OCI-LY7 (cell line): ENCODE results near the gene VKORC1. TPM values are rescaled to one million over a fixed set of nuclear protein-coding genes. Genes with fewer than 3 reads are reported as not detected.
A peak's percentile ranks its signal among the peaks of the same experiment; 100 is the strongest.

Experiments
- BruUV-seq: library from RNA; stranded (reverse); fragments of 400-500 nt; replicated peaks from 2 replicates; lab custom pipeline; 2021; lab: Mats Ljungman, UMichigan
- CTCF ChIA-PET: fragments of 300-600 bp; sonication (Branson Sonifier 250); formaldehyde crosslinking; loops from one replicate; lab custom pipeline; 2022; ENCODE audit warnings: antibody characterized with exemption; ENCODE audit not compliant: unreplicated experiment; lab: Charles Lee
- POLR2A ChIA-PET: fragments of 300-600 bp; sonication (Branson Sonifier 250); formaldehyde crosslinking; loops from one replicate; lab custom pipeline; 2022; ENCODE audit warnings: antibody characterized with exemption; lab: Charles Lee
- DNase-seq: peaks from one replicate; pipeline ENCODE4 v3.0.0-alpha.2; 2015; ENCODE audit warnings: low spot score
- H2AFZ ChIP-seq: fragments of 200-600 bp; sonication (generic), shearing (Covaris generic); 2 replicates; pipeline ENCODE4 v1.6.1; 2014; ENCODE audit warnings: mild to moderate bottlenecking, antibody characterized with exemption, low read length, moderate library complexity
- H3K27ac ChIP-seq: fragments of 200-600 bp; sonication (generic); 2 replicates; pipeline ENCODE4 v1.5.1; 2014; ENCODE audit warnings: mixed run types, low read depth, mild to moderate bottlenecking, moderate library complexity, low read length, inconsistent platforms; ENCODE audit not compliant: poor library complexity, severe bottlenecking
- H3K36me3 ChIP-seq: fragments of 200-600 bp; sonication (generic); 2 replicates; pipeline ENCODE4 v1.6.1; 2014; ENCODE audit warnings: mild to moderate bottlenecking, antibody characterized with exemption, low read length, moderate library complexity, mixed read lengths; ENCODE audit not compliant: insufficient read depth
- H3K4me1 ChIP-seq: fragments of 200-600 bp; sonication (generic); 2 replicates; pipeline ENCODE4 v1.5.1; 2014; ENCODE audit warnings: mild to moderate bottlenecking, low read length; ENCODE audit not compliant: insufficient read depth, poor library complexity, severe bottlenecking
- H3K4me2 ChIP-seq: fragments of 200-600 bp; sonication (generic); 2 replicates; pipeline ENCODE4 v1.6.1; 2014; ENCODE audit warnings: mild to moderate bottlenecking, low read length
- H3K4me3 ChIP-seq: fragments of 200-600 bp; sonication (generic); 2 replicates; pipeline ENCODE4 v1.5.1; 2014; ENCODE audit warnings: mild to moderate bottlenecking, low read depth, low read length; ENCODE audit not compliant: poor library complexity, severe bottlenecking
- H3K79me2 ChIP-seq: fragments of 200-600 bp; sonication (generic); 2 replicates; pipeline ENCODE4 v1.6.1; 2016; ENCODE audit warnings: low read depth, mild to moderate bottlenecking, low read length, moderate library complexity, mixed read lengths; ENCODE audit not compliant: insufficient read depth
- H3K9me2 ChIP-seq: fragments of 200-600 bp; sonication (generic); 2 replicates; pipeline ENCODE4 v1.6.1; 2016; ENCODE audit warnings: mild to moderate bottlenecking, low read length, mixed read lengths; ENCODE audit not compliant: insufficient read depth
- H3K9me3 ChIP-seq: fragments of 200-600 bp; sonication (generic); 2 replicates; pipeline ENCODE4 v1.6.1; 2014; ENCODE audit warnings: mild to moderate bottlenecking, mixed run types, low read length, mixed read lengths
- H4K20me1 ChIP-seq: fragments of 200-600 bp; sonication (generic); 2 replicates; pipeline ENCODE4 v1.6.1; 2014; ENCODE audit warnings: mild to moderate bottlenecking, antibody characterized with exemption, low read length, moderate library complexity, mixed read lengths; ENCODE audit not compliant: insufficient read depth
- CTCF ChIP-seq: fragments of 200-600 bp; sonication (generic); conservative IDR thresholded peaks from 2 replicates; pipeline ENCODE4 v1.5.1; 2014; ENCODE audit warnings: mild to moderate bottlenecking, antibody characterized with exemption, low read length, moderate library complexity, mixed read lengths
- EZH2phosphoT487 ChIP-seq: fragments of 200-600 bp; sonication (generic); IDR thresholded peaks from 2 replicates; pipeline ENCODE4 v1.6.1; 2018; ENCODE audit warnings: low read depth, borderline replicate concordance, mild to moderate bottlenecking, mixed run types, antibody characterized with exemption, low read length, moderate library complexity, mixed read lengths
- intact Hi-C: fragments of 100-400 bp; cut with micrococcal nuclease; formaldehyde crosslinking; loops from one replicate; pipeline ENCODE4 v1.10.0; 2022; ENCODE audit not compliant: unreplicated experiment
- total RNA-seq, 2 experiments: library from RNA; depleted of rRNA in 1 of 2; stranded (reverse); fragments of >200 nt in 1 of 2; shearing (Covaris generic) in 1 of 2; gene quantifications; 2 replicates each; pipeline ENCODE4 v1.2.3, GENCODE V29; 2014 to 2022

The VKORC1 gene
- total RNA-seq, 2 experiments from 2014 or later = 69.3 to 70.2 TPM

- Histone ChIP-seq H3K27ac (no peak overlapping the region), H4K20me1 (peaks cover 10% of the 10 kb centered on the region), H3K4me3 (no peak overlapping the region), H3K36me3 (peaks cover 56% of the 10 kb centered on the region), H3K9me3 (no peaks in the 10 kb centered on the region), H3K4me2 (no peak overlapping the region), H2AFZ (no peak overlapping the region), H3K9me2 (no peaks in the 10 kb centered on the region), H3K4me1 (peaks cover 8% of the 10 kb centered on the region), H3K79me2 (peaks cover 20% of the 10 kb centered on the region)
- no TSS peak for BruUV-seq
- POLR2A ChIA-PET = interaction anchor here (0.5 to 0.6 kb wide), 2 partner anchors 63 to 448 kb away, joined by 3 read pairs; no protein-coding TSS in a partner anchor
- CTCF ChIA-PET = interaction anchor here (1.1 kb wide), 1 partner anchor 22 kb away, joined by 5 read pairs; no protein-coding TSS in a partner anchor
- no peak for DNase-seq
- TF ChIP-seq CTCF = no peak
- TF ChIP-seq EZH2phosphoT487 = no peak
- intact Hi-C loops = no loop called here
Measured at GRCh38 chr16:31120129-31120528, 25.5 kb upstream of the VKORC1 start.

DNA sequence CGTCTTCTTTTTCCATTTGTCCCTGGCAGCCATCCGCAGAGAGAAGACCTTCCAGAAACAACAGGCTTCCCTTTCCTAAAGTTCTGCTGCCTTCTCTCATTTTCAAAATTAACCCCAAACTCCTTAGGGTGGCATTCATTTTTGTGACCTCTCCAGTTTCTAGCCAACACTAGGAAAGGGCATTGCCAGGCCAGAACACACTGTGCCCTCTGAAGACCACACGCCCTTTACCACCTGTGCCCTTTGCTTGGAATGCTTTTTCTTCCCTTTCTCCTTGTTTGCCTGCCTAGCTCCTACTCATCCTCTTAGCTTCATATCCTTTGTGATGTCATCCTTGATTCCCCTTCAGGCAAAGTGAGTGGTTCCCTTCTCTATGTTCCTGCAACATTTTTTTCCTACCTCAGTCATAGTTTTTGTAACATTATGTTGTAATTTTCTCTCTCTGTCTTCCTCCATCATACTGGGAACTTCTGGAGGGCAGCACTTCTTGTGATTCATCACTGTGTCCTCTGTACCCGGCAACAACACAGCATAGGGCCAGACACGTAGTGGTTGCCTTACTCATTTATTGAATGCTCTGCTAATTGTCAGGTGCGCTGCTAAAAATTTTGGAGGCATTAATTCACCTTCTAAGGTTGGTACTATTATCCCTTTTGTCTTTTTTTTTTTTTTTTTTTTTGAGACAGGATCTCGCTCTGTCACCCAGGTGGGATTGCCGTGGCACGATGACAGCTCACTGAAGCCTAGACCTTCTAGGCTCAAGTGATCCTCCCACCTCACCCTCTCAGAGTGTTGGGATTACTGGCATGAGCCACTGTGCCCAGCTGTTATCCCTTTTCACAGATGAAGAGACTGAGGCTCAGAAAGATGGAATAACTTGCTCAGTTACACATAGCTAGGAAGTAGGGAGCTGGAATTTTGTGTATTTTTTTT lies 23.9 kb upstream of the VKORC1 start:
- peaks cover 10% of the 10 kb centered on the region for H4K20me1 ChIP-seq
- intact Hi-C loops = loop anchor here (10.0 kb wide), 1 partner anchor 336 kb away; the partner anchor contains the start of gene ARMC5
- no peaks in the 10 kb centered on the region for H3K9me3 ChIP-seq
- H3K9me2 ChIP-seq = no peaks in the 10 kb centered on the region
- DNase-seq = no peak
- BruUV-seq = TSS peak; percentile 59
- H3K36me3 ChIP-seq = peaks cover 46% of the 10 kb centered on the region
- POLR2A ChIA-PET = interaction anchor here (0.7 to 2.8 kb wide), 10 partner anchors 11 to 165 kb away, joined by 3 to 16 read pairs (median 4); partner anchors contain the start of genes BCKDK, PRSS8 and VKORC1
- CTCF ChIA-PET = interaction anchor here (0.9 kb wide), 1 partner anchor 23 kb away, joined by 6 read pairs; no protein-coding TSS in a partner anchor
- peaks cover 20% of the 10 kb centered on the region for H3K79me2 ChIP-seq
- peaks cover 8% of the 10 kb centered on the region for H3K4me1 ChIP-seq
- TF ChIP-seq EZH2phosphoT487 (no peak), CTCF (no peak)
- H3K4me2 ChIP-seq = peak overlapping the region; percentile 83
- H3K4me3 ChIP-seq = peak overlapping the region; percentile 81
- no peak overlapping the region for H2AFZ ChIP-seq
- no peak overlapping the region for H3K27ac ChIP-seq
